Osteoblast (primary cell): ENCODE measurements around the gene MUC4. TPM values are rescaled to one million over a fixed set of nuclear protein-coding genes. Genes with fewer than 3 reads are reported as not detected.

ENCODE experiments used
- DNase-seq: peaks from one replicate; pipeline ENCODE4 v3.0.0; 2011; ENCODE audit warnings: low spot score, mixed read lengths; ENCODE audit not compliant: insufficient read length; ENCODE audit errors: missing footprints
- H2AFZ ChIP-seq: 2 replicates; pipeline ENCODE4 v1.6.0; 2011; ENCODE audit warnings: mild to moderate bottlenecking, low read length
- H3K27ac ChIP-seq: 2 replicates; pipeline ENCODE4 v1.5.1; 2011; ENCODE audit warnings: mild to moderate bottlenecking, low read depth, low read length, moderate library complexity
- H3K27me3 ChIP-seq: 2 replicates; pipeline ENCODE4 v1.6.0; 2012; ENCODE audit warnings: mild to moderate bottlenecking, control low read depth, inconsistent platforms, low read length, moderate library complexity; ENCODE audit not compliant: insufficient read depth
- H3K36me3 ChIP-seq: 2 replicates; pipeline ENCODE4 v1.5.1; 2011; ENCODE audit warnings: mild to moderate bottlenecking, low read length, control low read depth, moderate library complexity; ENCODE audit not compliant: insufficient read depth
- H3K4me1 ChIP-seq: 2 replicates; pipeline ENCODE4 v1.5.1; 2011; ENCODE audit warnings: mild to moderate bottlenecking, low read length, control low read depth, moderate library complexity; ENCODE audit not compliant: insufficient read depth
- H3K4me2 ChIP-seq: 2 replicates; pipeline ENCODE4 v1.6.0; 2011; ENCODE audit warnings: mild to moderate bottlenecking, low read length; ENCODE audit not compliant: insufficient read depth
- H3K4me3 ChIP-seq: fragments of 200-600 bp; sonication (generic); 3 replicates; pipeline ENCODE4 v1.5.1; 2012; ENCODE audit warnings: mild to moderate bottlenecking, low read length, inconsistent platforms; ENCODE audit not compliant: insufficient read depth
- H3K79me2 ChIP-seq: 2 replicates; pipeline ENCODE4 v1.6.0; 2012; ENCODE audit warnings: mild to moderate bottlenecking, low read length, control low read depth, inconsistent platforms; ENCODE audit not compliant: insufficient read depth
- H3K9me3 ChIP-seq: 2 replicates; pipeline ENCODE4 v1.5.1; 2011; ENCODE audit warnings: low read depth, low read length, control low read depth
- H4K20me1 ChIP-seq: 2 replicates; pipeline ENCODE4 v1.6.0; 2012; ENCODE audit warnings: mild to moderate bottlenecking, low read length, control low read depth; ENCODE audit not compliant: insufficient read depth
- total RNA-seq: library from RNA; depleted of rRNA; stranded (reverse); fragments of >200 nt; gene quantifications from 2 replicates; pipeline ENCODE4 v1.2.3, GENCODE V29; 2012
- TF ChIP-seq, protein P1 (sequence below): IDR thresholded peaks from 2 replicates; pipeline ENCODE4 v1.5.1; 2011; ENCODE audit warnings: mild to moderate bottlenecking, low read depth, low read length, moderate library complexity; ENCODE audit errors: extremely low read depth

Gene MUC4
- total RNA-seq, 1 donor, result not detected

DNA sequence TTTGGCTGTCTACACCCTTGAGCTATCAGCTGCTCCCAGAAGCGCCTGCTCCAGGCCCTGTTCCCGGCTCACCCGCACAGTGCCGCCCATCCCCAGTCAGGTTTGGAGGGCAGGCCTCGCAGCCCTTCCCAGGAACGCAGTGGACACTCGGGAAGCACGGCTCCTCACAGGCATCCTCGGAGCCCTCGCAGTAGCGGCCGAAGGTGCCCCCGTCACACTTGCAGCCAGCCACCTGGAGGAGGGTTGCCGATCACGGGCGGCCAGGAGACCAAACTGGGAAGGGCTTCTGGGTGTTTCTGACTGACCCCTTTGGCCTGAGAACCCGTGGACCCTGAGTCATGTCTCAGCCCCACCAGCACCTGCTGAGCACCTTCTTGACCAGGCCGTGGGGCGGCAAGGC, 57.6 kb downstream of the MUC4 start:
- Histone ChIP-seq H3K36me3 (no peaks in the 10 kb centered on the region), H3K4me2 (no peak overlapping the region), H3K9me3 (no peaks in the 10 kb centered on the region), H4K20me1 (no peaks in the 10 kb centered on the region), H3K4me3 (no peak overlapping the region), H3K79me2 (no peaks in the 10 kb centered on the region), H3K4me1 (no peaks in the 10 kb centered on the region), H3K27me3 (peaks cover 20% of the 10 kb centered on the region), H2AFZ (no peak overlapping the region), H3K27ac (no peak overlapping the region)
- peak; percentile 76 for DNase-seq
- TF ChIP-seq, protein P1, sequence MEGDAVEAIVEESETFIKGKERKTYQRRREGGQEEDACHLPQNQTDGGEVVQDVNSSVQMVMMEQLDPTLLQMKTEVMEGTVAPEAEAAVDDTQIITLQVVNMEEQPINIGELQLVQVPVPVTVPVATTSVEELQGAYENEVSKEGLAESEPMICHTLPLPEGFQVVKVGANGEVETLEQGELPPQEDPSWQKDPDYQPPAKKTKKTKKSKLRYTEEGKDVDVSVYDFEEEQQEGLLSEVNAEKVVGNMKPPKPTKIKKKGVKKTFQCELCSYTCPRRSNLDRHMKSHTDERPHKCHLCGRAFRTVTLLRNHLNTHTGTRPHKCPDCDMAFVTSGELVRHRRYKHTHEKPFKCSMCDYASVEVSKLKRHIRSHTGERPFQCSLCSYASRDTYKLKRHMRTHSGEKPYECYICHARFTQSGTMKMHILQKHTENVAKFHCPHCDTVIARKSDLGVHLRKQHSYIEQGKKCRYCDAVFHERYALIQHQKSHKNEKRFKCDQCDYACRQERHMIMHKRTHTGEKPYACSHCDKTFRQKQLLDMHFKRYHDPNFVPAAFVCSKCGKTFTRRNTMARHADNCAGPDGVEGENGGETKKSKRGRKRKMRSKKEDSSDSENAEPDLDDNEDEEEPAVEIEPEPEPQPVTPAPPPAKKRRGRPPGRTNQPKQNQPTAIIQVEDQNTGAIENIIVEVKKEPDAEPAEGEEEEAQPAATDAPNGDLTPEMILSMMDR, result no peak

DNA sequence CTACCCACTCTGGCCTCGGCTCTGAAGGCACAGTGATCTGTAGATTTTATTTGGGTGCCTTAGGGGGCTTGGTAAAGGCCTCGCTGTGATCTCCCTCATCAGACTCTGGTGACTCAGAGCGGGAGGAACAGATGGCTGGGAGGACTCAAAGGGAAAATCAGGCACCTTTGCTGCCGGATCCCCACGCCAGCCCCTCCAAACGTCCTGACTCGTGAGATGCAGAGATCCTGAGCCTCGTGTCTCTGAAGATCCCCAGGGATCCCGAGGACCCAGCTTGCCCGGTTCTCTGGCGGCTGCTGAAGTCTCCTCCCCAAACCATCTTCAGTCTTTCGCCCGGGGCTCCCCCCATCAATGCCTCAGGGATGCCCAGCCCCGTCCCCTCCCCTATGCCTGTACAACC, 58.1 kb downstream of the MUC4 start:
- Histone ChIP-seq H3K79me2 (no peaks in the 10 kb centered on the region), H3K4me1 (no peaks in the 10 kb centered on the region), H3K27me3 (peaks cover 21% of the 10 kb centered on the region)

DNA sequence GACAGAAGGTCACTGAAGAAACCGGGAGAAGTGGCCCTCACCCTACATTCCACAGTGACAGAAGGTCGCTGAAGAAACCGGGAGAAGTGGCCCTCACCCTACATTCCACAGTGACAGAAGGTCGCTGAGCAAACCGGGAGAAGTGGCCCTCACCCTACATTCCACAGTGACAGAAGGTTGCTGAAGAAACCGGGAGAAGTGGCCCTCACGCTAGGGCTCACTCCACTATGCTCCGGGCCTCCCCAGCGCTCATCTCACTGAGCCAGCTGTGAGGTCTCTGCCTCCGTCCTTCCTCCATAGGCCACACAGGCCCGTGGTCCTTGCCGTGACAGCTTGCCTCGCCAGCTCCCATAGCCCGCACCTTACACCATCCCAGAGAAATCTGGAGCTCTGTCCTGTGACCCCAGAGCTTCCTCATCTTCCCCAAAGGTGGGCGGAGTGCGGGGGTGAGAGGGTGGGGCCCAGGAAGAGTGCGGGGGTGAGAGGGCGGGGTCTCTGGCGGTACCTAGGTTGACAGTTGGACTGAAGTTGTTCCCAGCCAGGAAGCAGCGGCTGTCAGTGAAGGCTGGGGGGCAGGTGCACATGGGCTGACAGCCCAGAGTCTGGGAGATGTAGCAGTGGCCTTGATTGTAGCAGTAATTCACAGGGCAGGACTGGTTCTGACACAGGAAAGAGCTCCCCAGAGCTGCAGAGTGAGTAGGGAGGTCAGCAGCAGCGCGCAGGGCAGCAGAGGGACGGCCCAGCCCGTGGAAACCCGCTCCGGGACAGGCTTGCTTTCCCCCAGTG, 59.0 kb downstream of the MUC4 start:
- H3K9me3 ChIP-seq, result no peaks in the 10 kb centered on the region
- peaks cover 17% of the 10 kb centered on the region for H3K27me3 ChIP-seq
- TF ChIP-seq, protein P1, result no peak
- no peaks in the 10 kb centered on the region for H3K36me3 ChIP-seq
- no peak overlapping the region for H3K4me3 ChIP-seq
- no peak overlapping the region for H3K27ac ChIP-seq
- no peak overlapping the region for H2AFZ ChIP-seq
- H3K4me2 ChIP-seq, result no peak overlapping the region
- H3K4me1 ChIP-seq, result no peaks in the 10 kb centered on the region
- no peaks in the 10 kb centered on the region for H4K20me1 ChIP-seq
- peak; percentile 77 for DNase-seq
- no peaks in the 10 kb centered on the region for H3K79me2 ChIP-seq

More for the DNA sequence above, 58.1 kb downstream of the MUC4 start:
- Histone ChIP-seq H3K27ac (no peak overlapping the region), H2AFZ (no peak overlapping the region), H3K9me3 (no peaks in the 10 kb centered on the region), H3K4me3 (no peak overlapping the region), H3K4me2 (no peak overlapping the region), H4K20me1 (no peaks in the 10 kb centered on the region), H3K36me3 (no peaks in the 10 kb centered on the region)
- TF ChIP-seq, protein P1, result no peak
- DNase-seq, result peak; percentile 58

DNA sequence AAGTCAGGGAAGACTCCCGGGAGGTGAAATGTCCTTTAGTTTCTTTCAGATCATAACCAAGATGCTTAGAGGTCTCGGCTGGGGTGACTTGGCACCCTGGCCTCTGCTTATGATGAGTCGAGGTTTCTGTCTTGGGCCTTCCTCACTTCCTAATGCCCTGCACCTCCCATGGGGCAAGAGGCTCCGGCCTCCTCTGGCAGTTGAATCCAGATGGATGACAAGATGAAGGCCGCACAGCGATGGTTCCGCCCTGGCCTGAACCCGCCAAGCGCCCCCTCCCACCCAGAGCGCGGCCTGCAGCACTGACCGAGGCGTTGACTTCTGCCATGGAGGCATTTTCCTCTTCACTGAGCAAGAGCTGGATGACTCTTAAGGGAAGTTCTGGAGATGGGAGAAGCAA, 59.7 kb downstream of the MUC4 start:
- no peaks in the 10 kb centered on the region for H3K9me3 ChIP-seq
- H3K79me2 ChIP-seq, result no peaks in the 10 kb centered on the region
- H2AFZ ChIP-seq, result no peak overlapping the region
- no peak overlapping the region for H3K27ac ChIP-seq
- H3K4me2 ChIP-seq, result no peak overlapping the region
- H3K27me3 ChIP-seq, result peaks cover 13% of the 10 kb centered on the region
- no peaks in the 10 kb centered on the region for H3K36me3 ChIP-seq
- no peaks in the 10 kb centered on the region for H3K4me1 ChIP-seq
- peak; percentile 43 for DNase-seq
- no peaks in the 10 kb centered on the region for H4K20me1 ChIP-seq
- H3K4me3 ChIP-seq, result no peak overlapping the region
- TF ChIP-seq, protein P1, result no peak
